Cardiac muscle cell (in vitro differentiated cells and primary cell): ENCODE results near the gene COL25A1. TPM values are rescaled to one million over a fixed set of nuclear protein-coding genes. Genes with fewer than 3 reads are reported as not detected.

ENCODE experiments used
- DNase-seq, 2 donors: peaks; one replicate each; pipeline versions ENCODE4 v3.0.0 to v3.0.0-alpha.2; 2010 to 2017; ENCODE audit warnings: low read depth in 1 of 2, low spot score in 1 of 2
- H3K27ac ChIP-seq: fragments of 200-600 bp; sonication (generic); 2 replicates; pipeline ENCODE4 v1.5.1; 2016
- H3K27me3 ChIP-seq: fragments of 200-600 bp; sonication (generic); 2 replicates; pipeline ENCODE4 v1.6.0; 2016; ENCODE audit warnings: control low read depth
- H3K36me3 ChIP-seq: fragments of 200-600 bp; sonication (generic); 2 replicates; pipeline ENCODE4 v1.5.1; 2016; ENCODE audit warnings: control low read depth
- H3K4me1 ChIP-seq: fragments of 200-600 bp; sonication (generic); 2 replicates; pipeline ENCODE4 v1.8.1; 2017; ENCODE audit warnings: low read depth, mild to moderate bottlenecking, mixed run types
- H3K4me3 ChIP-seq: fragments of 200-600 bp; sonication (generic); 2 replicates; pipeline ENCODE4 v1.5.1; 2016; ENCODE audit warnings: mild to moderate bottlenecking
- H3K9me3 ChIP-seq: fragments of 200-600 bp; sonication (generic); 2 replicates; pipeline ENCODE4 v1.5.1; 2017; ENCODE audit warnings: low read depth, mild to moderate bottlenecking, control low read depth
- CTCF ChIP-seq: IDR thresholded peaks from 2 replicates; pipeline ENCODE4 v1.5.1; 2012; ENCODE audit warnings: low read depth, mild to moderate bottlenecking, low read length
- polyA plus RNA-seq: library from polyadenylated mRNA; unstranded; fragments of >200 nt; fragmentation: Nextera tagmentation; extraction: Ambion mirVana; gene quantifications from 2 replicates; pipeline ENCODE4 v1.2.1, GENCODE V29; 2016
- total RNA-seq: library from RNA; depleted of rRNA; stranded (reverse); fragments of >200 nt; gene quantifications from 2 replicates; pipeline ENCODE4 v1.2.3, GENCODE V29; 2016

COL25A1 gene
- total and polyA plus RNA-seq, 2 experiments from 2014 or later: 3.5 to 8.4 TPM

GRCh38 chr4:108852691-108853090 is 449.8 kb downstream of the COL25A1 start:
- no peak for TF ChIP-seq CTCF
- H3K4me1 ChIP-seq: no peaks in the 10 kb centered on the region
- H3K36me3 ChIP-seq: no peaks in the 10 kb centered on the region
- H3K4me3 ChIP-seq: no peak overlapping the region
- DNase-seq: no peak
- no peaks in the 10 kb centered on the region for H3K9me3 ChIP-seq
- H3K27ac ChIP-seq: no peak overlapping the region
- H3K27me3 ChIP-seq: no peaks in the 10 kb centered on the region

- Histone ChIP-seq H3K4me3 (no peak overlapping the region), H3K9me3 (no peaks in the 10 kb centered on the region), H3K36me3 (no peaks in the 10 kb centered on the region), H3K27me3 (no peaks in the 10 kb centered on the region), H3K4me1 (no peaks in the 10 kb centered on the region), H3K27ac (no peak overlapping the region)
- DNase-seq: peak in 1 of 2 donors; percentile 16
- TF ChIP-seq CTCF: no peak
These were observed 451.1 kb downstream of the COL25A1 start for GRCh38 chr4:108851366-108851765.

GRCh38 chr4:108850219-108850649 is 452.2 kb downstream of the COL25A1 start:
- no peaks in the 10 kb centered on the region for H3K36me3 ChIP-seq
- no peak for TF ChIP-seq CTCF
- no peaks in the 10 kb centered on the region for H3K27me3 ChIP-seq
- no peaks in the 10 kb centered on the region for H3K4me1 ChIP-seq
- H3K27ac ChIP-seq: no peak overlapping the region
- H3K4me3 ChIP-seq: no peak overlapping the region
- H3K9me3 ChIP-seq: no peaks in the 10 kb centered on the region
- DNase-seq: no peak

- no peaks in the 10 kb centered on the region for H3K9me3 ChIP-seq
- no peaks in the 10 kb centered on the region for H3K4me1 ChIP-seq
- DNase-seq: peak in 1 of 2 donors; percentile 37
- H3K4me3 ChIP-seq: no peak overlapping the region
- H3K27ac ChIP-seq: no peak overlapping the region
- no peak for TF ChIP-seq CTCF
- H3K27me3 ChIP-seq: no peaks in the 10 kb centered on the region
- H3K36me3 ChIP-seq: no peaks in the 10 kb centered on the region
These were observed 452.8 kb downstream of the COL25A1 start for GRCh38 chr4:108849611-108850168.

GRCh38 chr4:108846568-108846967 is 455.9 kb downstream of the COL25A1 start:
- H3K27me3 ChIP-seq: no peaks in the 10 kb centered on the region
- DNase-seq: no peak
- no peak for TF ChIP-seq CTCF
- H3K4me1 ChIP-seq: no peaks in the 10 kb centered on the region
- H3K36me3 ChIP-seq: no peaks in the 10 kb centered on the region
- H3K27ac ChIP-seq: no peak overlapping the region
- no peak overlapping the region for H3K4me3 ChIP-seq
- no peaks in the 10 kb centered on the region for H3K9me3 ChIP-seq
